K562 (cell line): ENCODE measurements around the gene LLGL2. TPM values are rescaled to one million over a fixed set of nuclear protein-coding genes. Genes with fewer than 3 reads are reported as not detected.

Experiments
- ATAC-seq: fragments of 200-7000 bp; cut with Tn5 transposase; 3 replicates; pipeline ENCODE4 v1.9.1; 2020; ENCODE audit warnings: moderate library complexity
- BruUV-seq: library from RNA; stranded (reverse); fragments of 400-500 nt; replicated peaks from 2 replicates; lab custom pipeline; 2021; lab: Mats Ljungman, UMichigan
- CTCF ChIA-PET: fragments of 300-600 bp; formaldehyde crosslinking; extraction: SDS; loops from one replicate; lab custom pipeline; 2021; ENCODE audit warnings: low intra/inter-chr PET ratio; lab: Yijun Ruan, JAX
- POLR2A ChIA-PET: fragments of 300-600, 350-650 bp; sonication (Branson Sonifier 250); formaldehyde crosslinking; extraction: SDS; loops from one replicate; lab custom pipeline; 2021; ENCODE audit warnings: antibody characterized with exemption, inconsistent platforms; lab: Yijun Ruan, JAX
- DNase-seq, 4 experiments: peaks; one replicate each; pipeline versions ENCODE4 v3.0.0 to v3.0.0-alpha.2; 2011 to 2018; ENCODE audit warnings: low spot score in 3 of 4, mixed read lengths in 3 of 4; ENCODE audit errors: extremely low read depth in 1 of 4
- FAIRE-seq: peaks from 2 replicates; lab custom pipeline; 2011; peaks lifted over from hg19 to GRCh38; lab: Jason Lieb, UNC
- H2AFZ ChIP-seq: 2 replicates; pipeline ENCODE4 v1.6.0; 2011; ENCODE audit warnings: low read depth, low read length, control low read depth, inconsistent platforms
- H3K27ac ChIP-seq: fragments of 200-600 bp; 3 replicates; pipeline ENCODE4 v1.8.0; 2011; ENCODE audit warnings: low read depth, mild to moderate bottlenecking, control low read depth, inconsistent platforms, low read length, moderate library complexity, mixed read lengths; ENCODE audit errors: extremely low read depth
- H3K27me3 ChIP-seq, 2 experiments: fragments of 300-600 bp in 1 of 2; 2 replicates in 1 of 2; 3 replicates in 1 of 2; pipeline versions ENCODE4 v1.6.0 to v1.8.0; 2011; ENCODE audit warnings: inconsistent platforms in 2 of 2, low read length in 2 of 2, mild to moderate bottlenecking in 1 of 2, mixed read lengths in 1 of 2, moderate library complexity in 1 of 2; ENCODE audit not compliant: control insufficient read depth in 2 of 2, insufficient read depth in 2 of 2
- H3K36me3 ChIP-seq: fragments of 300-600 bp; 3 replicates; pipeline ENCODE4 v1.8.0; 2011; ENCODE audit warnings: mild to moderate bottlenecking, low read length, inconsistent platforms; ENCODE audit not compliant: control insufficient read depth, insufficient read depth
- H3K4me1 ChIP-seq, 2 experiments: fragments of 200-600 bp in 1 of 2; replicated peaks in 1 of 2; 2 replicates in 1 of 2; 3 replicates in 1 of 2; pipeline versions ENCODE4 v1.5.1 to v1.8.0; 2011; ENCODE audit warnings: inconsistent platforms in 2 of 2, low read length in 2 of 2, mild to moderate bottlenecking in 1 of 2, mixed read lengths in 1 of 2, moderate library complexity in 1 of 2; ENCODE audit not compliant: control insufficient read depth in 2 of 2, insufficient read depth in 2 of 2
- H3K4me2 ChIP-seq: 2 replicates; pipeline ENCODE4 v1.6.1; 2011; ENCODE audit warnings: low read length, control low read depth, inconsistent platforms, mixed read lengths; ENCODE audit not compliant: insufficient read depth
- H3K4me3 ChIP-seq: fragments of 200-600 bp; sonication (generic), shearing (Covaris generic); 2 replicates; pipeline ENCODE4 v1.5.1; 2016; ENCODE audit warnings: control low read depth, inconsistent platforms
- H3K79me2 ChIP-seq: fragments of 200-600 bp; 3 replicates; pipeline ENCODE4 v1.8.0; 2011; ENCODE audit warnings: low read length, inconsistent platforms; ENCODE audit not compliant: control insufficient read depth, insufficient read depth
- H3K9ac ChIP-seq, 2 experiments: 2 replicates each; pipeline versions ENCODE4 v1.6.0 to v1.6.1; 2011; ENCODE audit warnings: low read depth in 2 of 2, low read length in 2 of 2, control low read depth in 1 of 2, inconsistent platforms in 1 of 2, mild to moderate bottlenecking in 1 of 2, mixed read lengths in 1 of 2; ENCODE audit not compliant: insufficient read depth in 1 of 2
- H3K9me1 ChIP-seq: one replicate; pipeline ENCODE4 v1.6.0; 2011; ENCODE audit warnings: inconsistent platforms, mild to moderate bottlenecking, low read length, moderate library complexity; ENCODE audit not compliant: control insufficient read depth, insufficient read depth
- H3K9me3 ChIP-seq: replicated peaks from 2 replicates; pipeline ENCODE4 v1.5.1; 2011; ENCODE audit warnings: low read depth, low read length, inconsistent platforms; ENCODE audit not compliant: control insufficient read depth, insufficient read depth
- H4K20me1 ChIP-seq: replicated peaks from 2 replicates; pipeline ENCODE4 v1.6.1; 2011; ENCODE audit warnings: low read length, inconsistent platforms, mixed read lengths; ENCODE audit not compliant: control insufficient read depth, insufficient read depth
- DACH1 ChIP-seq: fragments of 450-650 bp; IDR thresholded peaks from 2 replicates; pipeline ENCODE4 v1.6.1; 2018; ENCODE audit not compliant: partially characterized antibody
- FUS ChIP-seq: fragments of 200-400 bp; formaldehyde crosslinking; optimal IDR thresholded peaks from 2 replicates; pipeline ENCODE3; 2017; ENCODE audit warnings: low read depth, low read length
- MECOM ChIP-seq: fragments of 250-450 bp; sonication (Bioruptor Pico); IDR thresholded peaks from 2 replicates; pipeline ENCODE4 v1.8.0; 2022; ENCODE audit warnings: inconsistent platforms
- MED1 ChIP-seq: sonication (generic); formaldehyde crosslinking; IDR thresholded peaks from 2 replicates; pipeline ENCODE4 v1.8.1; 2023; ENCODE audit warnings: missing genetic modification reagents, borderline replicate concordance
- RHOXF2B ChIP-seq: fragments of 250-450 bp; sonication (Bioruptor Pico); conservative IDR thresholded peaks from 2 replicates; pipeline ENCODE4 v1.5.1; 2021
- YY1 ChIP-seq, 3 experiments: IDR thresholded peaks; 2 replicates each; pipeline ENCODE4 v1.6.1; 2011; ENCODE audit warnings: low read length in 2 of 3, mild to moderate bottlenecking in 2 of 3, moderate library complexity in 2 of 3, borderline replicate concordance in 1 of 3, control low read depth in 1 of 3, low read depth in 1 of 3; ENCODE audit not compliant: insufficient read depth in 3 of 3, insufficient replicate concordance in 2 of 3, control insufficient read depth in 1 of 3, insufficient read length in 1 of 3; ENCODE audit errors: extremely low read depth in 1 of 3
- WGBS: fragments of 100-300 bp; shearing (Covaris generic); methylation state at CpG from one replicate; pipeline ENCODE4 v1.1.6; 2016; ENCODE audit warnings: low coverage, mixed read lengths; ENCODE audit not compliant: insufficient coverage; ENCODE audit errors: missing lambda C conversion rate; 5-methylcytosine and 5-hydroxymethylcytosine counted together
- in situ Hi-C: fragments of 300-500 bp; cut with MboI; formaldehyde crosslinking; loops from 4 replicates; pipeline ENCODE4 v1.15.0; 2018; ENCODE audit warnings: inconsistent platforms, mixed read lengths
- intact Hi-C: fragments of 100-400 bp; cut with micrococcal nuclease; formaldehyde crosslinking; loops from 2 replicates; pipeline ENCODE4 v1.14.2; 2022
- polyA plus RNA-seq, 8 experiments: library from polyadenylated mRNA; depleted of rRNA in 4 of 8; stranded (reverse) in 5 of 8; unstranded in 3 of 8; fragments of >200 nt; fragmentation: Nextera tagmentation in 2 of 8; fragmentation: Illumina TruSeq in 1 of 8; extraction: Ambion mirVana in 2 of 8; extraction: Trizol in 1 of 8; gene quantifications; 2 replicates each; pipeline versions ENCODE4 v1.2.1 to v1.2.3, GENCODE V29; 2011 to 2014; ENCODE audit warnings: inconsistent platforms in 1 of 8, missing spikeins in 1 of 8
- total RNA-seq, 7 experiments: library from RNA; depleted of rRNA in 6 of 7; stranded (reverse); fragments of >200 nt in 6 of 7; fragmentation: Illumina TruSeq in 2 of 7; extraction: Trizol in 2 of 7; gene quantifications; 2 replicates each; pipeline versions ENCODE4 v1.2.1 to v1.2.3, GENCODE V29; 2011 to 2021; ENCODE audit warnings: low replicate concordance in 1 of 7
- TF ChIP-seq, protein P1 (sequence below): fragments of 200-800 bp; sonication (Bioruptor generic); IDR thresholded peaks from 2 replicates; pipeline ENCODE4 v1.6.1; 2016; ENCODE audit warnings: missing genetic modification characterization, missing compliant biosample characterization

LLGL2 gene
- total and polyA plus RNA-seq, 9 of the 15 experiments (the other 6 are each of a cell fraction or from before 2014, with no cell fraction given), result 0.32 to 24.4 (median 10.2) TPM

DNA sequence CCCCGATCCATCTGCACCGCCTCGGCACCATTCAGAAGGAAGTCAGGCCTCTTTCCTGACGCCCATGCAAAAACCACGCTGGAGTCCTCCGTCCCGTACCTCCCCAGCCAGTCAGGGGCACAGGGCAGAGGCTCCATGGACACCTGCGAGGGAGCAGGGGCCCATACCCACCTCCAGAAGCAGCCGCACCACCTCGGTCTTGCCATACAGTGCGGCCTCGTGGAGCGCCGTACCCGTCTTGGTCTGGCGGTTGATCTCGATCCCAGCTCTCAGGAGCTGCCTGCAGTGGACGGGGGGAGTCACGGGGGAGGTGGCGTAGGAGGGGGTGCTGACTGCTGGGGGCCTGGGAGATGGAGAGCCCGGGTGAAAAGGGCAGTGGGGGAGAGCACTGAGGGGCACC is 19.4 kb upstream of the LLGL2 start (continued):
- TF ChIP-seq, protein P1, sequence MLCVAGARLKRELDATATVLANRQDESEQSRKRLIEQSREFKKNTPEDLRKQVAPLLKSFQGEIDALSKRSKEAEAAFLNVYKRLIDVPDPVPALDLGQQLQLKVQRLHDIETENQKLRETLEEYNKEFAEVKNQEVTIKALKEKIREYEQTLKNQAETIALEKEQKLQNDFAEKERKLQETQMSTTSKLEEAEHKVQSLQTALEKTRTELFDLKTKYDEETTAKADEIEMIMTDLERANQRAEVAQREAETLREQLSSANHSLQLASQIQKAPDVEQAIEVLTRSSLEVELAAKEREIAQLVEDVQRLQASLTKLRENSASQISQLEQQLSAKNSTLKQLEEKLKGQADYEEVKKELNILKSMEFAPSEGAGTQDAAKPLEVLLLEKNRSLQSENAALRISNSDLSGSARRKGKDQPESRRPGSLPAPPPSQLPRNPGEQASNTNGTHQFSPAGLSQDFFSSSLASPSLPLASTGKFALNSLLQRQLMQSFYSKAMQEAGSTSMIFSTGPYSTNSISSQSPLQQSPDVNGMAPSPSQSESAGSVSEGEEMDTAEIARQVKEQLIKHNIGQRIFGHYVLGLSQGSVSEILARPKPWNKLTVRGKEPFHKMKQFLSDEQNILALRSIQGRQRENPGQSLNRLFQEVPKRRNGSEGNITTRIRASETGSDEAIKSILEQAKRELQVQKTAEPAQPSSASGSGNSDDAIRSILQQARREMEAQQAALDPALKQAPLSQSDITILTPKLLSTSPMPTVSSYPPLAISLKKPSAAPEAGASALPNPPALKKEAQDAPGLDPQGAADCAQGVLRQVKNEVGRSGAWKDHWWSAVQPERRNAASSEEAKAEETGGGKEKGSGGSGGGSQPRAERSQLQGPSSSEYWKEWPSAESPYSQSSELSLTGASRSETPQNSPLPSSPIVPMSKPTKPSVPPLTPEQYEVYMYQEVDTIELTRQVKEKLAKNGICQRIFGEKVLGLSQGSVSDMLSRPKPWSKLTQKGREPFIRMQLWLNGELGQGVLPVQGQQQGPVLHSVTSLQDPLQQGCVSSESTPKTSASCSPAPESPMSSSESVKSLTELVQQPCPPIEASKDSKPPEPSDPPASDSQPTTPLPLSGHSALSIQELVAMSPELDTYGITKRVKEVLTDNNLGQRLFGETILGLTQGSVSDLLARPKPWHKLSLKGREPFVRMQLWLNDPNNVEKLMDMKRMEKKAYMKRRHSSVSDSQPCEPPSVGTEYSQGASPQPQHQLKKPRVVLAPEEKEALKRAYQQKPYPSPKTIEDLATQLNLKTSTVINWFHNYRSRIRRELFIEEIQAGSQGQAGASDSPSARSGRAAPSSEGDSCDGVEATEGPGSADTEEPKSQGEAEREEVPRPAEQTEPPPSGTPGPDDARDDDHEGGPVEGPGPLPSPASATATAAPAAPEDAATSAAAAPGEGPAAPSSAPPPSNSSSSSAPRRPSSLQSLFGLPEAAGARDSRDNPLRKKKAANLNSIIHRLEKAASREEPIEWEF (CRISPR knock-in tag), result no peak
- TF ChIP-seq DACH1 (no peak), FUS (no peak), YY1 (IDR thresholded peaks at IDR 0.05; ENCODE audit: borderline replicate concordance in 1 of 3, control insufficient read depth in 1 of 3, extremely low read depth in 1 of 3, insufficient read depth in 3 of 3, insufficient read length in 1 of 3, insufficient replicate concordance in 2 of 3, low read depth in 1 of 3, low read length in 2 of 3) (no peak)

GRCh38 chr17:75506888-75507287 is 18.6 kb upstream of the LLGL2 start:
- H3K4me2 ChIP-seq, result no peak overlapping the region
- H3K9me1 ChIP-seq, result no peaks in the 10 kb centered on the region
- no peak overlapping the region for H3K27ac ChIP-seq
- no peak overlapping the region for H3K9ac ChIP-seq
- TF ChIP-seq RHOXF2B (CRISPR knock-in tag) (no peak), MED1 (CRISPR knock-in tag) (no peak), MECOM (CRISPR knock-in tag) (no peak)
- TF ChIP-seq, all 486 proteins: peak for 0
- no peak for ATAC-seq
- 84% methylated on average over 14 of the region's 20 CpGs for WGBS
- ChIA-PET CTCF (no interaction called here), POLR2A (no interaction called here)
- no peaks in the 10 kb centered on the region; the same call in 2 of the 3 replicates for H3K79me2 ChIP-seq
- H3K36me3 ChIP-seq, result peaks cover 5% of the 10 kb centered on the region; the same call in 1 of the 3 replicates
- H3K9me3 ChIP-seq, result no peaks in the 10 kb centered on the region
- DNase-seq, result no peak
- BruUV-seq, result no TSS peak
- no peaks in the 10 kb centered on the region for H3K27me3 ChIP-seq
- FAIRE-seq, result no peak
- in situ Hi-C loops (no loop called here), intact Hi-C loops (no loop called here)
- peaks cover 12% of the 10 kb centered on the region for H4K20me1 ChIP-seq
- H3K4me3 ChIP-seq, result no peak overlapping the region
- no peak overlapping the region for H2AFZ ChIP-seq
- H3K4me1 ChIP-seq, result peaks cover 5 to 70% of the 10 kb centered on the region in 2 experiments
